SIG-M5 (cell line): Measurements from ENCODE around the gene NDUFA8.

Source experiments
- DNase-seq: peaks from one replicate; lab custom pipeline; 2025; lab: John Stamatoyannopoulos, UW

NDUFA8 gene

DNA sequence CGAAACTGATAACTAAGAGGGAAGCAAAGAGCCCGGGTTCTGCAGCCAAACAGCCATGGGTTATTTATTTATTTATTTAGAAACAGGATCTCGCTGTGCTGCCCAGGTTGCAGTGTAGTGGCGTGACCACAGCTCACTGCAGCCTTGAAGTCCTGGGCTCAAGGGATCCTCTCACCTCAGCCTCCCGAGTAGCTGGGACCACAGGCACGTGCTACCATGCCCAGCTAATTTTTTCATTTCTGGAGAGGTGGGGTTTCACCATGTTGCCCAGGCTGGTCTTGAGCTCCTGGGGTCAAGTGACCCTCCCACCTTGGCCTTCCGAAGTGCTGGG lies 24.1 kb downstream of the NDUFA8 start:
- no peak for DNase-seq

DNA sequence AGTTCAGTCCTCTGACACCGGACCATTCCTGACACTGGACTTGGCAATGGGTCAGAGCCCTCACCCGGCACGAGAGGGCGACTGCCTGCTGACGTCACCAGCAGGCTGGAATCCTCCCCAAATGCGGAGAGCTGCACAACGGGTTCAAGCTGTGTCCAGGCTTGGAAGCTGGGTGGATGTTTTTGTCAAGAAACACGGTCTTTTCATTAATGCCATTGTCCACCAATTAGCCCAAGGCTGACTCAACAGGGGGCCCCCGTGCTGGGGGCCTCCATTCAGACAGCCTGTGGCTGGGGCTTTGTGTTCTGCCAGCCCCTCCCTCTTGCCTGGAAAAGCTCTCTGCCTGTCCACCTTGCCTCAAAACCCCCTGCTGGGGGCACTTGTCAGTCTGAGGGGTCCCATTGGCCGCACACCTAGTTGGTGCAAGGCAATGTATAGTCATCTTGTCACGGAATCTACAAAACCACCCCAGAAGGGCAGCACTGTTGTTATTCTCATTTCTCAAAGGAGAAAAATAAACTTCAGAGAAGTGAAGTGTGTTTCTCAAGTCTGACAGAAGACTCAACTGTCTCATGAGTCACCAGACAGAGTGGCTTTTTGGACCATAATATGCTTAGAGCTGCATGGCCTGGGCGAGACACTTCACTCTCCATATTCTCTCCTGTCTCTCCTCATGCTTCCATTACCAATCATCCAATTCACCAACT lies 24.6 kb downstream of the NDUFA8 start:
- no peak for DNase-seq

DNA sequence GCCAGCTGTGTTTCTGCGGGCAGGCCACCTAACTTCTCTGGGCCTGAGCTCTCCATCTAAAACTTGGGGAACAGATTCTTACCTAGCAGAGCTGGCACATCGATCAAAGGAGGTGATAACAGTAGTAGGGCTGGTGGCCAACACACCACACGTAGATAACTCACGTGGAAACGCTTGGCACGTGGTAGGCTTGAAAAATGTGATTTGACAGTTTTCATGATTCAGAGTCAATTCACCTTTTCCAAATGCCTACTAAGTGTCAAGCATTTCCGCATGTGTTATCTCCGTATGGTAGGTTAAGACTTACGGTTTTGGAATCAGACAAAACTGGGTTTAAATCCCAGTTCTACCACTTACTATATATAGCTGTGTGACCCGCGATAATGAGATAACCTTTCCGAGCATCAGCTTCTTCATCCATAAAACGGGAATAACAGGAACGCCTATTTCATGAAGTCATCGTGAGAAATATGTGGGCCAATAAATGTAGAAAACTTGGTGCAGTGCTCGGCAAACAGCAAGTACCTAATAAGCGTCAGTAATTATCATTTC lies 25.5 kb downstream of the NDUFA8 start:
- DNase-seq: no peak

DNA sequence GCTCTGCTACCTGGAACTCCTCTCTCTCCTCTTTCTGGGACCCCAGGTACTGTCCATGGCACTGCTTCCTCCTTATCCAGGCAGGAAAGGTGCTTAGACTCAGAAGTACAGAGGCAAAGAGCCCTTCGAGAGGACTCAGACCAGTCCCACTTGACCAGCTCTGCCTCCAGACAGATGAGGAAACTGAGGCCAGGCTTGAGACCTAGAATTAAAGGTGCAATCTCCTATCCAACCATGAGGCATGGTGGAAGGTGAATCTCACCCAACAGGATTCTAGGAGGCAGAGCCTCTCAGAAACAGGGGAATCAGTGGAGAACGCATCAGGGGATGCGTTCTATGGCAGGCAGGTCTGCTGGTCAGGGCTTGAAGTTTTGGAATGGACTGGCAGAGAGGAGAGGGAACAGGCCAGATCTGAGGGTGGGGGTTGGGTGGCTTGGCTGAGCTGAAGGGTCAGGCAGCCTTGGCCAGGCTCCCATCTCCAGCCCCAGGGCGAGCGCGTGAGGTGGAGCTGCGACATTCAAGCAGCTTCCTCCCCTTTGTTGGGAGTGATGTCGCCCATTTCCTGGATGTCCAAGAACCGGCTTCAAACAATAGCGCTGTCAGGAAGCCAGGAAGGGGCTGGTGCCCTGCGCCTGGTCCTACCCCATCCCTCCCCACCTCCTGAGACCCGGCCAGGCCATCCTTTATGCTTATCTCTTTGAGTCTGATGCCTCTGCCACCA lies 26.2 kb downstream of the NDUFA8 start:
- no peak for DNase-seq

- DNase-seq: no peak
Observed at GRCh38 chr9:122132539-122132938, 27.0 kb downstream of the NDUFA8 start.

DNA sequence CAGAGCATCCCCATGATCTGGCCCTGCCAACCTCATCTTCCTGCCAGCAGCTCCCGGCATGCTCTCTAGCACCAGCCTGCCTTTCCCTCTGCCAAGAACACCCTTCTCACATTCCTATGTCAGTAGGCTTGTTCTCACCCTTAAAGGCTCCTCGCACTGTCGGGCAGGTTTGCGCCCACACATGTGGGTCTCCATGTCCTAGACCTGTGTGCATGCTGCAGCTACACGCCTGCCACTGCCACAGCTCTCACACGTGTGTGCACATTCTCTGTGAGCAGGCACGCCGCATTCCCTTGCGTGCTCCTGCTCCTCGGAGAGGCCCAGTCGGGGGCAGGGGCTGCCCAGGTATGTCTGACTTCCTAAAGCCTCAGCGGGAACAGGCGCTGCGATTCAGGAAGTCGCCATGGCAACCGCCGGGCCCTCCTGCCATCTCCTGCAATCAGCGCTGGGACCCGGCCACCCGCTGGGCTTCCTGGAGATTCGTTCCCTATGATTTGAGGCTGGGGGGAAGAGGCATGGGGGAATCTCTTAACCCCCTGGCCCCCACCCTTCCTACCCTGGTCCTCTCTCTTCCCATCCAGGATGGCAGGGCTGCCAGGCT lies 28.1 kb downstream of the NDUFA8 start:
- no peak for DNase-seq

DNA sequence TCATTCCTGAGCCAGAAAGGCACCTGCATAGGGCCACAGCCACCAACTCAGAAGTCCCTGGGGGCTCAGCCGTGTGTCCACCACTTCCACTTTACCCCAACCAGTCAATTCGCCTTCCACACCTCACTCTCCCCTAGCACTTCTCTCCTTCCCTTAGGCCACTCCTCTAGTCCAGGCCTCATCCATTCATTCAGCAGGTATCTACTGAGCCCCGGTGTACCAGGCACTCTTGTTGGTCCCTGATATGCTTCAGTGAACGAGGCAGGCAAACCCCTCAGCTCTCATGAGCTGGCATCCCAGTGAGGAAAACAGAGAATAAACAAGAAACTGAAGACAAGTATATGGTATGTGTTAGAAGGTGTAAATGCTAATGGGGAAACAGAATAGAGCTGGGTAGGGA lies 28.7 kb downstream of the NDUFA8 start:
- no peak for DNase-seq

GRCh38 chr9:122129969-122130368 lies 29.6 kb downstream of the NDUFA8 start:
- no peak for DNase-seq

- DNase-seq: no peak
Observed at GRCh38 chr9:122128969-122129343, 30.6 kb downstream of the NDUFA8 start.

DNA sequence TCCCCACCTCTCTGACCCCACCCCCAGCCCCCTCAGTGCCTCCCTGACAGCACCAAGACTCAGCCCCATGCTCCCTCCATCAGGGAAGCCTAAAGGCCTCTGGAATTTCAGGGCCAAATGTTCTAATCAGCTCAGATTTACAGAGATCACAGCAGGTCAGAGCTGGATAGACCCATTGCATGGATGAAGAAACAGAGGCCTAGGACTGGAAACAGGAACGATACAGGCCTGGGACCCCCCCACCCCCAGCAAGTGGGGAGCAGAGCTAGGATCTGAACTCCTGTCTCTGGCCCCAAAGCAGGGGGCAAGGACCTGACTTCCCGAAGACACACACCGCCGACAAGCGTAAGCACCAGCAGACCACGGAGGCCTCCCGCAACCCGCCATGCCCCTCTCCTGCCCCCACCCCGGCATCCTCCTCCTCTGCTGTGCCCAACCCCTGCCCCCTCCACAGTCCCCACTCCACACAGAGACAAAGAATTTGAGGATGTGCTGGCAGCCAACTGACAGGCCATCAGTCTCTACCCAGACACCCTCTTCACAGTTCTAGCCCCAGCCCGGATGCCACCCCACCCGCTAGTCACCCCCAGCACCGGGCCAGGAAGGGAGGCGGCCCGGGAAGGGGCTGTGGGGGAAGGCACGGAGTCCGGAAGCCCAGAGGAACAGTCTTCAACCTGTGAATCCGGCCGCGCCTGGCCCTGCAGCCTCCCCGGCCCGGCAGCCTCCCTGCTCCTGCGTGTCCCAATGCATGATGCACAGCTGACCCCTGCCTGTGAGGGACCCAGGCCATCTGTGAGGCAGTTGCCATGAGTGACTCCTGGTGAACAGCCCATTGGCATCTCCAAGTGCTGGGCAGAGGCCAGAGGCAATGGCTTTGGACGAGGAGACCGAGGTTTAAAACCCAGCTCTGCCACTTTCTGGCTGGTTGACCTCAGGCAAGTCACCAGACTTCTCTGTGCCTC lies 31.3 kb downstream of the NDUFA8 start:
- DNase-seq: no peak

- DNase-seq: no peak
Observed at GRCh38 chr9:122127396-122127798, 32.2 kb downstream of the NDUFA8 start.

- DNase-seq: no peak
Observed at GRCh38 chr9:122126331-122127261, 33.0 kb downstream of the NDUFA8 start.

- no peak for DNase-seq
Observed at GRCh38 chr9:122125509-122126330, 33.9 kb downstream of the NDUFA8 start.

GRCh38 chr9:122125158-122125508 lies 34.4 kb downstream of the NDUFA8 start:
- DNase-seq: peak; percentile 18

DNA sequence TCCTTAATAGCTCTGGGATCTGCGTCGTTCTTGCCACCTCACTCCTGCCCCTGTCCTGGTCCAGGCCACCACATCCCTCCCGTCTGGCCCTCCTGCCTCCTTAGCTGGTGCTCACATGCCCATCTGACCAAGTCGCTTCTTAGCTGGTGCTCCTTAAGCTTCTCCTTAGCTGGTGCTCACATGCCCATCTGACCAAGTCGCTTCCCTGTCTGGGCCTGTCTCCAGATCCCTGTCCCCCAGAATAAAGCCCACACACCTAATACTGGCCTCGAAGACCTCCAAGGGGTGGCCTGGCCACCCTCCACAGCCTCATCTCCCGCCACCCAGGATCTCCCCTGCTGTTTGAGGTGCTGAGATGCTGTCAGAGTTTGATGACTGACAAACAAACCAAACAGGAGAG lies 35.1 kb downstream of the NDUFA8 start:
- DNase-seq: no peak

- DNase-seq: no peak
Observed at GRCh38 chr9:122124048-122124447, 35.5 kb downstream of the NDUFA8 start.

- no peak for DNase-seq
Observed at GRCh38 chr9:122122903-122123632, 36.5 kb downstream of the NDUFA8 start.

GRCh38 chr9:122122468-122122867 lies 37.1 kb downstream of the NDUFA8 start:
- DNase-seq: no peak

- no peak for DNase-seq
Observed at GRCh38 chr9:122121931-122122330, 37.6 kb downstream of the NDUFA8 start.
